ENCODE results near the gene NAT8.
"Not testable (repeated sequence)": the region's sequence is repeated elsewhere in the genome, so short reads cannot be mapped to it uniquely, and the experiment has no call there.

Gene NAT8, protein sequence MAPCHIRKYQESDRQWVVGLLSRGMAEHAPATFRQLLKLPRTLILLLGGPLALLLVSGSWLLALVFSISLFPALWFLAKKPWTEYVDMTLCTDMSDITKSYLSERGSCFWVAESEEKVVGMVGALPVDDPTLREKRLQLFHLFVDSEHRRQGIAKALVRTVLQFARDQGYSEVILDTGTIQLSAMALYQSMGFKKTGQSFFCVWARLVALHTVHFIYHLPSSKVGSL

GRCh38 chr2:73642338-73643018, at the start of gene NAT8:
Gene NAT8, minus strand, starts transcription at chr2:73642422. Its CDS starts 794 bp downstream, at chr2:73641628.
- DNase-seq (ENCODE audit: low read depth): no peak

- DNase-seq (ENCODE audit: low read depth): not testable (repeated sequence)
Measured at GRCh38 chr2:73690372-73691088, 48.3 kb upstream of the NAT8 start.

GRCh38 chr2:73688494-73688893, 46.3 kb upstream of the NAT8 start:
- DNase-seq (ENCODE audit: low read depth): not testable (repeated sequence)

DNA sequence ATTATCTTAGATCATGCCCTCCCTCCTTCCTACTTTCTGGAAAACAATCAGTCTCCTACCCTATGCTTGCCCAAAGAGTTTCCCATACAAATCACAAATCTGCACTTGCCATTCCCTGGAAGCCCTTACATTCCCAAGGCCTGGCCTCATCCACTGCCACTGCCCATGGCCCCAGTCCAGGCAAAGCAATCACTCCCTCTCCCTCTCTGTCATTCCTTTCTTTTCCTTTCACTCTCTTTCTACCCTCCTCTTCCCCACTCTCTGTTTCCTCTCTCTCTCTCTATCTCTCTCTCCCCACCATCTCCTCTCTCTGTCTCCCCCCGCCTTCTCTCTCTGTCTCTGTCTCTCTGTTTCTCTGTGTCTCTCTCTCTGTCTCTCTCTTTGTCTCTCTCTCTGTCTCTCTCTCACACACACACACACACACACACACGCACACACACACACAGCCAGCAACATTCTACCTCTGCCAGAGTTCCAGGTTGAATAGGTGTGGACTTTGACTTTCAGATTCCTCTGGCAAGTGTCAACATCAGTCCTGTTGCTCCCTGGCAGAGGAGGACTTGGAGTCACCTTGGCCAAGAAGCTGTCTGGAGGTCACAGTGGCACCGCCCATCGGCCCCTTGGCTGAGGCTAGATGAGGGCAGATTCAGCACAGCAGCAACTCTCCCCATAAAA, 43.7 kb upstream of the NAT8 start:
- no peak for DNase-seq (ENCODE audit: low read depth)

- DNase-seq (ENCODE audit: low read depth): not testable (repeated sequence)
Measured at GRCh38 chr2:73684905-73685304, 42.7 kb upstream of the NAT8 start.

DNA sequence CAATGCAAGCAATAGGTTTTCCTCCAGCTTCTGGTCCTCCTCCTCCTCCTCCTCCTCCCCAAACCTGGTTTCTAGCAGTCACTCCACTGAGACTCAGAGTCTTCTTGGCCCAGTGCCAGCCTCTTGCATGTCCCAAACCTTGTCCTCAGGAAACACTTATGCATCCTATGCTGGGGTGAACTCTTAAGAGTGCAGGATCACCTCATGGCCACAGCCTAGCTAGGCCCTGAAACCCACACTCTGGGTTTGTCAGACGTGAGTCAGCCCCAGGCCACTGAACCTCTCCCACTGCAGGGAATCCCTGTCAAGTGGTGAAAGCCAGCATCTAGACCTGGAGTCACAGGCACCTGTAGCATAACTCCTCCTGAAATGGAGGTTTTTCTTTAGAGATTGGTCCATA, 42.1 kb upstream of the NAT8 start:
- not testable (repeated sequence) for DNase-seq (ENCODE audit: low read depth)

DNA sequence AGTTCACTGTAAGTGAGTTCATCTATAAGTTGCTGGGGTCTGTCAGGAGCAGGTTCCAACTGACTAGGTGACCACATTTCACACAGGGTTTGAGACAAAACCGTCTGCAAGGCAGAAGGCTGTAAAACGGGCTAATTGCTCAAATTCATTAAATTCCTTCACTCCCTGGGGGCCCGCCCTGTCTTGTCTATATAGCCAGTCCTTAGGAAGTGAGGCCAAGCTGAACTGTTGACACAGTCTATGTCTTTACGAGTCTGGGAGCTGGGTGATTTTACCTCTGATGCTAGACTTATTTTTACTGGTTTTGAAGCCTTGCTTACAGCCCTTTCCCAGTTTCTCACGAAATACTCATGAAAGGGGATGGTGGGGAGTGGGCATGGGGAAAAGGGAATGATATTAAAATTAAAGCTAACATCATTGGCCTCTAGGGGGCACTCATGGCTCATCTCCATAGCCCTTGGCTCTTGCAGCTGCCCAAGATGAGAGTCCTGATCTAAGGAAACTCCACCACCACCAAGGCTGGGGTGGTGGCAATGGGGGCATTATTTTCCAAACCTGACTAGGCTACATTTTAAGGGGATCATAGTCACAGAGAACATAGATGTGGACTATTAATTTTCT, 37.8 kb upstream of the NAT8 start:
- DNase-seq (ENCODE audit: low read depth): not testable (repeated sequence)

DNA sequence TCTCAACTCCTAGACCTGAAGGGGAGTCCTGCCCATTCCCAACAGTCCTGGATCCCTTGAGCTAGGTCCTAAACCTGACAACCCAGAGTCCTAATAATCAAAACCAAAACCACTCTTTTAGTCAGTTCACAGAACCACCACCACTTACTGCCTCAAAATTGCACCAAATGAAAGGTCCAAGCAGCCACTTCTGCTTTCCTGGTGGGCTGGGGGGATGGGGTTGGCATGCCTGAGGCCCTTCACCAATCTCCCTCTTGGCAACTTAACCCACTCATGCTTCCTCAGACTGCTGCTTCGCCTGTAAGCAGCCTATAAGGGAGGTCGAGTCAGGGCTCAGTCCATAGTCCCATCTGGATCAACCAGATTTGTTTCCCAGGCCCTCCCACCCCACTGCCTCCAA, 37.0 kb upstream of the NAT8 start:
- not testable (repeated sequence) for DNase-seq (ENCODE audit: low read depth)

GRCh38 chr2:73678008-73678407, 35.8 kb upstream of the NAT8 start:
- DNase-seq (ENCODE audit: low read depth): not testable (repeated sequence)

DNA sequence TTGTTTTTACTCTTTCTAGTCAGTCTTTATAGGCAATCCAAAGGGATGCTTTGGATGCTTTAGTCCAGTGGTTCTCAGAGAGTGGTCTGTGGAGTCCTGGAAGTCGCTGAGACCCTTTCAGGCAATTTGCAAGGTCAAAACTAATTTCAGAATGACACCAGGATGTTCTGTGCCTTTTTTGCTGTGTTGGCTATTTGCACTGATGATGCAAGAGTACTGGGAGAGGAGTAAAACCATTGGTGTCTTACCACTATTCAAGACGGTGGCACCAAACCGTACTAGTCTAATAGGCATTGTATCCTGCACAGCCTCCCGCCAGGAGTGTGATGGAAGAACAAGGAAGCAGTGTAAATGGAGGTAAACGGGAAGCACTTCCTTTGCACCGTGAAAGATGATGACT, 34.0 kb upstream of the NAT8 start:
- DNase-seq (ENCODE audit: low read depth): not testable (repeated sequence)

- not testable (repeated sequence) for DNase-seq (ENCODE audit: low read depth)
Measured at GRCh38 chr2:73674696-73675157, 32.5 kb upstream of the NAT8 start.

GRCh38 chr2:73669976-73670375, 27.8 kb upstream of the NAT8 start:
- not testable (repeated sequence) for DNase-seq (ENCODE audit: low read depth)

DNA sequence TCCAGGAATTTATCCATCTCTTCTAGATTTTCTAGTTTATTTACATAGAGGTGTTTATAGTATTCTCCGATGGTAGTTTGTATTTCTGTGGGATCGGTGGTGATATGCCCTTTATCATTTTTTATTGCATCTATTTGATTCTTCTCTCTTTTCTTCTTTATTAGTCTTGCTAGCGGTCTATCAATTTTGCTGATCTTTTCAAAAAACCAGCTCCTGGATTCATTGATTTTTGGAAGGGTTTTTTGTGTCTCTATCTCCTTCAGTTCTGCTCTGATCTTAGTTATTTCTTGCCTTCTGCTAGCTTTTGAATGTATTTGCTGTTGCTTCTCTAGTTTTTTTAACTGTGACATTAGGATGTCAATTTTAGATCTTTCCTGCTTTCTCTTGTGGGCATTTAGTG, 25.0 kb upstream of the NAT8 start:
- not testable (repeated sequence) for DNase-seq (ENCODE audit: low read depth)

DNA sequence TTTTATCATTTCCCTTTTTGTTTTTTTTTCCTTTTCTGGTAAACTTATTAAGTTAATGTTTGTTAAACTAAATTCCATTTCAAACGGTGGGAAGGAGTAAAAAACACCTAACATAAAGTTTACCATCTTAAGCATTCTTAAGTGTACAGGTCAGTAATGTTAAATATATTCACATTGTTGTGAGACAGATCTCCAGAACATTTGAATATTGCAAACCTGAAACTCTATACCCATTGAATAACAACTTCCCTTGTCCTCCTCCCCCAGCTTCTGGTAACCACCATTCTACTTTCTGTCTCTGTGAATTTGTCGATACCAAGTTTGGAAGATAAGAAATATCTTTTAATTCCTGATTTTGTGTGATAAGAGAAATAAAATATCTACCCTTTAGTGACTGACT, 12.0 kb upstream of the NAT8 start:
- DNase-seq (ENCODE audit: low read depth): no peak

DNA sequence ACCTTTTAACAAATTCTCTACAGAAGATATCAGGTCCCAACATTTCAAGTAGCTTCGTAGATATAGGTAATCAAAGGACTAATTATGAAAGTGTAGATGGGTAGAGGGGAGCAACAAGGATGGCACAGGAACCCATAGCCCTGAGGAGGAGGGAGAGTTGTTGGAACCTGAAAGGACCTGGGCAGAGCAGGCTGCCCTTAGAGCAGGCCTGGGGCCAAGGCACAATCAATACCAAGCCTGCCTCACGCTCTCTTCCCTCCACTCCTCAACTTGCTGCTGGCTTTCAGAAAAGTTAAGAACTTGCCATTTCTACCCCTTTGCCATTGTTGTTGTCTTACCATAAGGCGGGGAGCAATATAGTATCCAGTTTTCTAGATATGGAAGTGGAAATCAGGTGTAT, 10.1 kb upstream of the NAT8 start:
- DNase-seq (ENCODE audit: low read depth): no peak

DNA sequence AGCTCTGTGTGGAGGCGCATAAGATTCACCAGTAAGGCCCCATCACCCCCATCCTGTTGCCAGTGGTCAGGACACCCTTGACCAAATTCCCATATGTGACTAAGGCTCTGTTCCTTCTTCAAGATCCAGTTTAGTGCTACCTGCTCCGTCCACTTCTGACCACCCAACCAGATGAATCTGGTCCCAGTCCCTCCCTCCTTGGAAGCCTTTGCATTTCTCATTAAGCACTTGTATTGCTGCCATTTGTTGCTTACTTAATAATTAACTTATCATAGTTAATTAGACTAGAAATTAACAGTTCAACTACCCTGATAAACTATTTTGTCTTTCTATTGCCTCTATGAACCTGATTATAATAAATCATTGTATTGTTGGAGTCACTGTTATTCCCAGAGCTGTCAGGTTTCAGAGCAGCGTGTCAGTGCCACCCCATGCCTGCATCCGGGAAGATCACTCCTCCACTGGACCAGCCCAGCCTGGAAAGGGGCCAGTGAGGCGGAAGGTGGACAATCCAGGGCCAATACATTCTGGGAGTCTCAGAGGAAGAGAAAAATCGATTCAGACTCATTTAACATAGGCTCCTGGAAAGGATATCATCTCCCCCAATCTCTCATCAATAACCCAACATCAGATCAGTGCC, 9.5 kb upstream of the NAT8 start:
- no peak for DNase-seq (ENCODE audit: low read depth)

DNA sequence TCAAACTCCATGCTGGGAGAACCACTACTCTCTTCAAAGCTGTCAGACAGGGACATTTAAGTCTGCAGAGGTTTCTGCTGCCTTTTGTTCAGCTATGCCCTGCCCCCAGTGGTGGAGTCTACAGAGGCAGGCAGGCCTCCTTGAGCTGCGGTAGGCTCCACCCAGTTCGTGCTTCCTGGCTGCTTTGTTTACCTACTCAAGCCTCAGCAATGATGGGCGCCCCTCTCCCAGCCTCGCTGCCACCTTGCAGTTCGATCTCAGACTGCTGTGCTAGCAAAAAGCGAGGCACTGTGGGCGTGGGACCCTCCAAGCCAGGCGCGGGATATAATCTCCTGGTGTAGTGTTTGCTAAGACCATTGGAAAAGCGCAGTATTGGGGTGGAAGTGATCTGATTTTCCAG, 5.5 kb upstream of the NAT8 start:
- DNase-seq (ENCODE audit: low read depth): not testable (repeated sequence)

DNA sequence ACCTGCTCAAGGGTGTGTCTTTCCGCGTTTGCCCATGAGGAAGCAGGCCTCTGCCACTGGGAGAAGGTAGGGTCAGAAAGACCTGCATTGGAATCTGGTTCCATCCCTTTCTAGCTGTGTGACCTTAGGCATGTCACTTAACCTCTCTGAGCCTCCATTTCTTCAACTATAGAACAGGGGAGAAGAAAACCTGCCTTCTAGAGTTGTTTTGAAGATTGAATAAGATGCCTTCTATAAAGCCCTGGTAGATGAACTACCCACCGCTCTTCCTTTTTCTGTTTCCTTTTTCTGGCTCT, 507 bp downstream of the NAT8 start:
- DNase-seq (ENCODE audit: low read depth): no peak

GRCh38 chr2:73640946-73641766, 1.1 kb downstream of the NAT8 start:
- no peak for DNase-seq (ENCODE audit: low read depth)

GRCh38 chr2:73640511-73640911, 1.7 kb downstream of the NAT8 start:
- DNase-seq (ENCODE audit: low read depth): no peak

GRCh38 chr2:73638429-73638828, 3.8 kb downstream of the NAT8 start:
- DNase-seq (ENCODE audit: low read depth): no peak

Measured in T-helper 22 cell (primary cell).